ENCODE results near the gene TRAK1.

Gene TRAK1

DNA sequence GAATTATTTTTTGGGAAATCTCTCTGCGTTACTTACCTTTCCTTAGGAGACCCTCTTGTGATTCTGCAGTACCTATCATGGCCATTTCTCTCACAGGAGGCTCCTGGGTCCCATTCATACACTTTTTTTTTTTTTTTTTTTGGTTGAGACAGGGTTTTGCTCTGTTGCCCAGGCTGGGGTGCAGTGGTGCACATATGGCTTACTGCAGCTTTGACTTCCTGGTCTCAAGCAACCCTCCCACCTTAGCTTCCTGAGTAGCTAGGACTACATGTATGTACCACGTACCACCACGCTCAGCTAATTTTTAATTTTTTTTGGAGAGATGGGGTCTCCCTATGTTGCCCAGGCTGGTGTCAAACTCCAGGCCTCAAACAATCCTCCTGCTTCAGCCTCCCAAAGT, 36.1 kb downstream of the TRAK1 start:
- peaks cover 6% of the 10 kb centered on the region for H4K20me1 ChIP-seq (ENCODE audit: insufficient read depth, low read length, poor library complexity, severe bottlenecking)
- H3K4me2 ChIP-seq (ENCODE audit: low read depth, low read length, poor library complexity, severe bottlenecking): no peak overlapping the region

DNA sequence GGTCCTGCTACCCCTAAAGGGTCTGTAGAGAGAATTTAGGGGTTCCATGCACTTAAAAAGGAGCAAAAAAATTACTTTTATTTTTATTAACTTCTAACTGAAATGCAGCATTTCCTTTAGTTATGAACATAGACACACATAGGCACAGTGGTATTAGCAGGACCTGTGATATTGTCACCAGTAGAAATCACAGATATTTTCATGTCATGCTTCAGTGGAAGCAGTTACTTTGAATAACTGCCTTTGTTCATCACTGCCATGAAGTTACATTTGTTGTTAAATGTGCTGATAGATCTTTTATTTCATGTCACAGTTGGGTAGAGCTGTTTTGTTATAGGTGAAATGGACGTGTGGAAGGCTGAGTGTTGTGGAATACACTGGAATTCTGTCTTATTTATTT, 37.4 kb downstream of the TRAK1 start:
- H3K4me2 ChIP-seq (ENCODE audit: low read depth, low read length, poor library complexity, severe bottlenecking): no peak overlapping the region
- peaks cover under 1% of the 10 kb centered on the region for H3K4me1 ChIP-seq (ENCODE audit: insufficient read depth, low read length, poor library complexity, severe bottlenecking)

More for the DNA sequence above, 36.1 kb downstream of the TRAK1 start:
- Histone ChIP-seq H3K9me2 (replicated peaks; ENCODE audit: low read depth, low read length) (no peaks in the 10 kb centered on the region), H3K27me3 (ENCODE audit: insufficient read depth, low read length, poor library complexity, severe bottlenecking) (no peaks in the 10 kb centered on the region), H3K4me3 (ENCODE audit: low read length, poor library complexity, severe bottlenecking) (no peak overlapping the region), H3K36me3 (ENCODE audit: insufficient read depth, low read length) (peaks cover 44% of the 10 kb centered on the region; the same call in 1 of the 2 replicates), H3K9me3 (ENCODE audit: insufficient read depth, low read depth, low read length) (no peaks in the 10 kb centered on the region), H2AFZ (ENCODE audit: low read length) (no peak overlapping the region), H3K4me1 (ENCODE audit: insufficient read depth, low read length, poor library complexity, severe bottlenecking) (peaks cover 4% of the 10 kb centered on the region), H3K9ac (ENCODE audit: low read depth, low read length, poor library complexity, severe bottlenecking) (no peak overlapping the region), H3F3A (ENCODE audit: low read depth) (no peaks in the 10 kb centered on the region), H3K79me2 (ENCODE audit: insufficient read depth, low read length) (peaks cover 21% of the 10 kb centered on the region; the same call in 1 of the 2 replicates)
- TF ChIP-seq EZH2phosphoT487 (IDR thresholded peaks at IDR 0.05; ENCODE audit: borderline replicate concordance): no peak
- TF ChIP-seq, protein P1, sequence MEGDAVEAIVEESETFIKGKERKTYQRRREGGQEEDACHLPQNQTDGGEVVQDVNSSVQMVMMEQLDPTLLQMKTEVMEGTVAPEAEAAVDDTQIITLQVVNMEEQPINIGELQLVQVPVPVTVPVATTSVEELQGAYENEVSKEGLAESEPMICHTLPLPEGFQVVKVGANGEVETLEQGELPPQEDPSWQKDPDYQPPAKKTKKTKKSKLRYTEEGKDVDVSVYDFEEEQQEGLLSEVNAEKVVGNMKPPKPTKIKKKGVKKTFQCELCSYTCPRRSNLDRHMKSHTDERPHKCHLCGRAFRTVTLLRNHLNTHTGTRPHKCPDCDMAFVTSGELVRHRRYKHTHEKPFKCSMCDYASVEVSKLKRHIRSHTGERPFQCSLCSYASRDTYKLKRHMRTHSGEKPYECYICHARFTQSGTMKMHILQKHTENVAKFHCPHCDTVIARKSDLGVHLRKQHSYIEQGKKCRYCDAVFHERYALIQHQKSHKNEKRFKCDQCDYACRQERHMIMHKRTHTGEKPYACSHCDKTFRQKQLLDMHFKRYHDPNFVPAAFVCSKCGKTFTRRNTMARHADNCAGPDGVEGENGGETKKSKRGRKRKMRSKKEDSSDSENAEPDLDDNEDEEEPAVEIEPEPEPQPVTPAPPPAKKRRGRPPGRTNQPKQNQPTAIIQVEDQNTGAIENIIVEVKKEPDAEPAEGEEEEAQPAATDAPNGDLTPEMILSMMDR (conservative IDR thresholded peaks at IDR 0.05; ENCODE audit: low read length): no peak

DNA sequence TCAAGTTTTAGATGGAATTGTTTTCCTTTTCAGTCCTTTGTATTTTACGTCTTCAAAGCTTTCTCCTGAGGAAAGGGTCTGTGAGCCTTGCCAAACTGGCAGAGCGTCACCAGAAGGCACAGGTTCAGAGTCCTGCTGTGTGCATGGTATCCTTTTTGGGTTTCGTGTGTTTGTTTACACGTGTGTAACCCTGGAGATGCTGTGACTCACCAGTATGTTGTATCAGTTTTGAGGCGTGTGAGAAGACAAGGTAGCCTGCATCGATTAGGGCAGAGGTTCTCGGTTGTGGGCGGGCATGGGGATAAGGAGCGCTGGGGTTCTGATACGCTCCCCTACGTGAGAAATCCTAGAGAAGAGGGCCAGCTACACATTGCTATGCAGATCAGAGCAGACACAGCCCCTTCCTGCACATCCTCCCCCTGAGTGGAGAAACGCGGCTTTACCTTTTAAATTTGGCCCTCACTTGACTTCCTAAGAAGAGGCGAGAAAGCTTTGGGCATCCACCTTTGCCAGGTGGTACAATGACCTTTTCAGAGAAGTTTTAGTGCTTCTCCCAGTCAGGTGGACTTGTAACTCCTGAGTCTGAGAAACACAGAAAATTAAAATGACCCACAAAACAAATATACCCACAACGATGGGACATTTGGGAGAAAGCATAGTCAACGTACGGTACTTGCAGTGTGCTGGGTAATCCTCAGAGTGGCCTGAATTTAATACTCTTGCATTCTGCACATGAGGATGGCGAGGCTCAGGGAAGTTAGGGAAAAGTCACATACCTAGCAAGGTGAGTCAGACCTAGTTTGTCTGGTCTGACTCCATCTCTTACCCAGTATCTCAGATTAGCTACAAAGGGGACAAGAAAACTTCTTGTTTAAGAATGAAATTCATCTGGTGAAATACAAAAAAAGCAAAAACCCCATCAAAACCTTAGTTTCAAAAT, 38.1 kb downstream of the TRAK1 start:
- H2AFZ ChIP-seq (ENCODE audit: low read length): no peak overlapping the region
- H3K79me2 ChIP-seq (ENCODE audit: insufficient read depth, low read length): peaks cover 2% of the 10 kb centered on the region; the same call in 1 of the 2 replicates
- no peak overlapping the region for H3K9ac ChIP-seq (ENCODE audit: low read depth, low read length, poor library complexity, severe bottlenecking)
- H4K20me1 ChIP-seq (ENCODE audit: insufficient read depth, low read length, poor library complexity, severe bottlenecking): peaks cover 6% of the 10 kb centered on the region
- no peaks in the 10 kb centered on the region for H3F3A ChIP-seq (ENCODE audit: low read depth)
- H3K9me2 ChIP-seq (replicated peaks; ENCODE audit: low read depth, low read length): no peaks in the 10 kb centered on the region
- TF ChIP-seq, protein P1 (conservative IDR thresholded peaks at IDR 0.05; ENCODE audit: low read length): no peak
- no peak for TF ChIP-seq EZH2phosphoT487 (IDR thresholded peaks at IDR 0.05; ENCODE audit: borderline replicate concordance)
- H3K27me3 ChIP-seq (ENCODE audit: insufficient read depth, low read length, poor library complexity, severe bottlenecking): no peaks in the 10 kb centered on the region
- H3K36me3 ChIP-seq (ENCODE audit: insufficient read depth, low read length): peaks cover 51% of the 10 kb centered on the region; the same call in 1 of the 2 replicates
- H3K4me1 ChIP-seq (ENCODE audit: insufficient read depth, low read length, poor library complexity, severe bottlenecking): no peaks in the 10 kb centered on the region
- no peak overlapping the region for H3K4me2 ChIP-seq (ENCODE audit: low read depth, low read length, poor library complexity, severe bottlenecking)
- H3K9me3 ChIP-seq (ENCODE audit: insufficient read depth, low read depth, low read length): no peaks in the 10 kb centered on the region
- H3K4me3 ChIP-seq (ENCODE audit: low read length, poor library complexity, severe bottlenecking): no peak overlapping the region

More for the DNA sequence above, 37.4 kb downstream of the TRAK1 start:
- peaks cover 6% of the 10 kb centered on the region for H4K20me1 ChIP-seq (ENCODE audit: insufficient read depth, low read length, poor library complexity, severe bottlenecking)
- no peaks in the 10 kb centered on the region for H3K27me3 ChIP-seq (ENCODE audit: insufficient read depth, low read length, poor library complexity, severe bottlenecking)
- TF ChIP-seq, protein P1 (conservative IDR thresholded peaks at IDR 0.05; ENCODE audit: low read length): no peak
- TF ChIP-seq EZH2phosphoT487 (IDR thresholded peaks at IDR 0.05; ENCODE audit: borderline replicate concordance): no peak
- no peaks in the 10 kb centered on the region for H3K9me3 ChIP-seq (ENCODE audit: insufficient read depth, low read depth, low read length)
- H3K9ac ChIP-seq (ENCODE audit: low read depth, low read length, poor library complexity, severe bottlenecking): no peak overlapping the region
- H3F3A ChIP-seq (ENCODE audit: low read depth): no peaks in the 10 kb centered on the region
- H3K4me3 ChIP-seq (ENCODE audit: low read length, poor library complexity, severe bottlenecking): no peak overlapping the region
- H3K79me2 ChIP-seq (ENCODE audit: insufficient read depth, low read length): peaks cover 9% of the 10 kb centered on the region; the same call in 1 of the 2 replicates
- no peaks in the 10 kb centered on the region for H3K9me2 ChIP-seq (replicated peaks; ENCODE audit: low read depth, low read length)
- peaks cover 51% of the 10 kb centered on the region; the same call in 1 of the 2 replicates for H3K36me3 ChIP-seq (ENCODE audit: insufficient read depth, low read length)
- no peak overlapping the region for H2AFZ ChIP-seq (ENCODE audit: low read length)
